ENCODE results near the gene USP11. TPM values are rescaled to one million over a fixed set of nuclear protein-coding genes. Genes with fewer than 3 reads are reported as not detected.

USP11 gene
- total RNA-seq, 3 donors from 2014 or later: 23.9 to 51.6 (median 27.7) TPM

GRCh38 chrX:47199286-47199685, 33.5 kb upstream of the USP11 start:
- intact Hi-C loops (cut with DNase I, micrococcal nuclease): loop anchor here in 1 of 2 donors (10.0 kb wide), 2 partner anchors 186 to 326 kb away; no protein-coding TSS in a partner anchor
- DNase-seq (no peak), ATAC-seq (no peak)
- Histone ChIP-seq H3K4me1 (ENCODE audit: low read depth) (peaks cover 15% of the 10 kb centered on the region), H3K9me3 (no peaks in the 10 kb centered on the region), H3K36me3 (ENCODE audit: low read depth) (no peaks in the 10 kb centered on the region), H3K4me3 (no peak overlapping the region)
- TF ChIP-seq CTCF (IDR thresholded peaks at IDR 0.05): no peak

GRCh38 chrX:47200385-47201150, 32.2 kb upstream of the USP11 start:
- H3K4me3 ChIP-seq: no peak overlapping the region
- no peak for TF ChIP-seq CTCF (IDR thresholded peaks at IDR 0.05)
- no peaks in the 10 kb centered on the region for H3K9me3 ChIP-seq
- intact Hi-C loops (cut with DNase I, micrococcal nuclease): no loop called here
- DNase-seq (peak in 1 of 3 donors; percentile 50), ATAC-seq (peak; percentile 84)
- H3K36me3 ChIP-seq (ENCODE audit: low read depth): no peaks in the 10 kb centered on the region
- H3K4me1 ChIP-seq (ENCODE audit: low read depth): peaks cover 12% of the 10 kb centered on the region

GRCh38 chrX:47201345-47201944, 31.4 kb upstream of the USP11 start:
- Histone ChIP-seq H3K9me3 (no peaks in the 10 kb centered on the region), H3K36me3 (ENCODE audit: low read depth) (no peaks in the 10 kb centered on the region), H3K4me1 (ENCODE audit: low read depth) (peaks cover 4% of the 10 kb centered on the region), H3K4me3 (no peak overlapping the region)
- ATAC-seq (no peak), DNase-seq (no peak)
- intact Hi-C loops (cut with DNase I, micrococcal nuclease): no loop called here
- TF ChIP-seq CTCF (IDR thresholded peaks at IDR 0.05): no peak

- Histone ChIP-seq H3K36me3 (ENCODE audit: low read depth) (no peaks in the 10 kb centered on the region), H3K4me1 (ENCODE audit: low read depth) (no peaks in the 10 kb centered on the region), H3K4me3 (no peak overlapping the region), H3K9me3 (no peaks in the 10 kb centered on the region)
- DNase-seq (no peak), ATAC-seq (no peak)
- TF ChIP-seq CTCF (IDR thresholded peaks at IDR 0.05): no peak
- intact Hi-C loops (cut with DNase I, micrococcal nuclease): no loop called here
These were observed 30.5 kb upstream of the USP11 start for GRCh38 chrX:47202316-47202715.

- intact Hi-C loops (cut with DNase I, micrococcal nuclease): no loop called here
- Histone ChIP-seq H3K4me3 (no peak overlapping the region), H3K4me1 (ENCODE audit: low read depth) (no peaks in the 10 kb centered on the region), H3K36me3 (ENCODE audit: low read depth) (no peaks in the 10 kb centered on the region), H3K9me3 (no peaks in the 10 kb centered on the region)
- no peak for TF ChIP-seq CTCF (IDR thresholded peaks at IDR 0.05)
- ATAC-seq (no peak), DNase-seq (no peak)
These were observed 29.9 kb upstream of the USP11 start for GRCh38 chrX:47202877-47203276.

All from mucosa of descending colon (tissue), 3 donors.